ENCODE results near the gene IL1RAPL1. TPM values are rescaled to one million over a fixed set of nuclear protein-coding genes. Genes with fewer than 3 reads are reported as not detected.

IL1RAPL1 gene
- total RNA-seq, 4 donors from 2014 or later, result 0.13 TPM; not detected in 3

- Histone ChIP-seq H3K36me3 (no peaks in the 10 kb centered on the region), H3K27me3 (no peaks in the 10 kb centered on the region), H3K27ac (no peak overlapping the region), H3K4me3 (no peak overlapping the region), H3K4me1 (no peaks in the 10 kb centered on the region), H3K9me3 (no peaks in the 10 kb centered on the region)
- no peak for DNase-seq (ENCODE audit: low spot score in 2 of 2)
- WGBS, result 25% methylated on average over 2 of the region's 2 CpGs
- TF ChIP-seq POLR2A (IDR thresholded peaks at IDR 0.05) (no peak), EP300 (IDR thresholded peaks at IDR 0.05) (no peak), CTCF (IDR thresholded peaks at IDR 0.05) (no peak), POLR2AphosphoS5 (IDR thresholded peaks at IDR 0.05) (no peak)
Observed at GRCh38 chrX:29024871-29025270, 437.6 kb downstream of the IL1RAPL1 start.

GRCh38 chrX:29039501-29039900 lies 452.3 kb downstream of the IL1RAPL1 start:
- Histone ChIP-seq H3K4me3 (no peak overlapping the region), H3K4me1 (no peaks in the 10 kb centered on the region), H3K36me3 (no peaks in the 10 kb centered on the region), H3K27me3 (no peaks in the 10 kb centered on the region), H3K9me3 (no peaks in the 10 kb centered on the region), H3K27ac (no peak overlapping the region)
- 69% methylated on average over 2 of the region's 2 CpGs for WGBS
- TF ChIP-seq CTCF (IDR thresholded peaks at IDR 0.05) (no peak), EP300 (IDR thresholded peaks at IDR 0.05) (no peak), POLR2AphosphoS5 (IDR thresholded peaks at IDR 0.05) (no peak), POLR2A (IDR thresholded peaks at IDR 0.05) (no peak)
- DNase-seq (ENCODE audit: low spot score in 2 of 2), result no peak

- H3K4me1 ChIP-seq, result no peaks in the 10 kb centered on the region
- 48% methylated on average over 1 of the region's 1 CpG for WGBS
- no peaks in the 10 kb centered on the region for H3K9me3 ChIP-seq
- TF ChIP-seq POLR2AphosphoS5 (IDR thresholded peaks at IDR 0.05), result no peak
- no peak for TF ChIP-seq POLR2A (IDR thresholded peaks at IDR 0.05)
- no peak for TF ChIP-seq CTCF (IDR thresholded peaks at IDR 0.05)
- no peak for TF ChIP-seq EP300 (IDR thresholded peaks at IDR 0.05)
- H3K36me3 ChIP-seq, result no peaks in the 10 kb centered on the region
- H3K27me3 ChIP-seq, result no peaks in the 10 kb centered on the region
- no peak overlapping the region for H3K27ac ChIP-seq
- no peak overlapping the region for H3K4me3 ChIP-seq
- no peak for DNase-seq (ENCODE audit: low spot score in 2 of 2)
Observed at GRCh38 chrX:29040160-29040559, 452.9 kb downstream of the IL1RAPL1 start.

GRCh38 chrX:29042341-29042740 lies 455.1 kb downstream of the IL1RAPL1 start:
- H3K4me1 ChIP-seq, result no peaks in the 10 kb centered on the region
- H3K4me3 ChIP-seq, result no peak overlapping the region
- DNase-seq (ENCODE audit: low spot score in 2 of 2), result no peak
- H3K27ac ChIP-seq, result no peak overlapping the region
- H3K27me3 ChIP-seq, result no peaks in the 10 kb centered on the region
- no peak for TF ChIP-seq POLR2A (IDR thresholded peaks at IDR 0.05)
- TF ChIP-seq POLR2AphosphoS5 (IDR thresholded peaks at IDR 0.05), result no peak
- TF ChIP-seq CTCF (IDR thresholded peaks at IDR 0.05), result no peak
- no peak for TF ChIP-seq EP300 (IDR thresholded peaks at IDR 0.05)
- H3K9me3 ChIP-seq, result no peaks in the 10 kb centered on the region
- 72% methylated on average over 2 of the region's 2 CpGs for WGBS
- no peaks in the 10 kb centered on the region for H3K36me3 ChIP-seq

- DNase-seq (ENCODE audit: low spot score in 2 of 2), result no peak
- TF ChIP-seq CTCF (IDR thresholded peaks at IDR 0.05) (no peak), POLR2AphosphoS5 (IDR thresholded peaks at IDR 0.05) (no peak), EP300 (IDR thresholded peaks at IDR 0.05) (no peak), POLR2A (IDR thresholded peaks at IDR 0.05) (no peak)
- no peaks in the 10 kb centered on the region for H3K4me1 ChIP-seq
- 70% methylated on average over 3 of the region's 3 CpGs for WGBS
- no peaks in the 10 kb centered on the region for H3K9me3 ChIP-seq
- H3K4me3 ChIP-seq, result no peak overlapping the region
- no peak overlapping the region for H3K27ac ChIP-seq
- no peaks in the 10 kb centered on the region for H3K27me3 ChIP-seq
- no peaks in the 10 kb centered on the region for H3K36me3 ChIP-seq
Observed at GRCh38 chrX:29043746-29044145, 456.5 kb downstream of the IL1RAPL1 start.

Measured in suprapubic skin (tissue), 4 donors.